Suprapubic skin (tissue), 4 donors: ENCODE results near the gene PROZ. TPM values are rescaled to one million over a fixed set of nuclear protein-coding genes. Genes with fewer than 3 reads are reported as not detected.

ENCODE experiments used
- DNase-seq, 2 donors: peaks; one replicate each; pipeline ENCODE4 v3.0.0-alpha.2; 2019; ENCODE audit warnings: low spot score in 2 of 2
- H3K27ac ChIP-seq: fragments of 200-600 bp; sonication (generic); one replicate; pipeline ENCODE4 v1.5.1; 2019
- H3K27me3 ChIP-seq: fragments of 200-600 bp; sonication (generic); one replicate; pipeline ENCODE4 v1.5.1; 2019
- H3K36me3 ChIP-seq: fragments of 200-600 bp; sonication (generic); one replicate; pipeline ENCODE4 v1.5.1; 2019
- H3K4me1 ChIP-seq: fragments of 200-600 bp; sonication (generic); one replicate; pipeline ENCODE4 v1.5.1; 2019
- H3K4me3 ChIP-seq: fragments of 200-600 bp; sonication (generic); one replicate; pipeline ENCODE4 v1.5.1; 2019; ENCODE audit warnings: mild to moderate bottlenecking
- H3K9me3 ChIP-seq: fragments of 200-600 bp; sonication (generic); one replicate; pipeline ENCODE4 v1.5.1; 2019
- EP300 ChIP-seq: sonication (generic); formaldehyde crosslinking; IDR thresholded peaks from one replicate; pipeline ENCODE4 v1.6.1; 2017; ENCODE audit warnings: antibody characterized with exemption
- POLR2A ChIP-seq, 2 donors: fragments of 450-650 bp; IDR thresholded peaks; one replicate each; pipeline ENCODE4 v1.6.1; 2017; ENCODE audit warnings: antibody characterized with exemption in 2 of 2, mild to moderate bottlenecking in 2 of 2, moderate library complexity in 2 of 2
- POLR2AphosphoS5 ChIP-seq, 3 donors: sonication (generic); formaldehyde crosslinking; IDR thresholded peaks; one replicate each; pipeline ENCODE4 v1.6.1; 2017; ENCODE audit warnings: antibody characterized with exemption in 3 of 3
- WGBS: methylation state at CpG from one replicate; pipeline ENCODE4 v1.1.5; 2018; 5-methylcytosine and 5-hydroxymethylcytosine counted together
- total RNA-seq, 4 donors: library from RNA; depleted of rRNA; stranded (reverse); fragments of >200 nt; gene quantifications; one replicate each; pipeline ENCODE4 v1.1.0, GENCODE V29; 2016
- TF ChIP-seq, protein P1 (sequence below), 2 donors: fragments of 200-600 bp in 1 of 2; fragments of 450-650 bp in 1 of 2; sonication (generic) in 1 of 2; IDR thresholded peaks; one replicate each; pipeline ENCODE4 v1.5.1; 2016 to 2019; ENCODE audit warnings: antibody characterized with exemption in 2 of 2, mild to moderate bottlenecking in 1 of 2, moderate library complexity in 1 of 2

The PROZ gene
- total RNA-seq, 4 donors from 2014 or later, result not detected

DNA sequence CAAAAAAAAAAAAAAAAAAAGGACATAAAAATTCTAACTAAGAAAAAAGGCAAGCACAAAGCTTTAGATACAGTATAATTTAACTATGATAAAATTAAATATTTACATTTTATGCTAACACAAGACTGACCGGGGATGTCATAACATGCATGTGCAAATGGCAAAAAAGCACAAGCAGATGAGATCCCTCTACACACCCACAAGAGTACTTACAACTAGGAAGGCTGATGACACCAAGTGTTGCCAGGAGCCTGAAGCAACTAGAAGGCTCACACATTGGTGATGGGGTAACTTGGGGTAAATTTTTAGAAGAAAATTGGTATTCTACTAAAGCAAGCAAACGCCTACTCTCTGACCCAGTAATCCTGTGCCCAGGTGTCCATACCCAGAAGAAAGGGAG lies 43.4 kb downstream of the PROZ start:
- Histone ChIP-seq H3K36me3 (peaks cover 37% of the 10 kb centered on the region), H3K9me3 (no peaks in the 10 kb centered on the region), H3K27ac (no peak overlapping the region), H3K4me1 (peaks cover 30% of the 10 kb centered on the region), H3K4me3 (no peak overlapping the region), H3K27me3 (no peaks in the 10 kb centered on the region)
- WGBS, result 87% methylated on average over 2 of the region's 2 CpGs
- no peak for DNase-seq
- TF ChIP-seq POLR2A (IDR thresholded peaks at IDR 0.05) (no peak), EP300 (no peak), POLR2AphosphoS5 (IDR thresholded peaks at IDR 0.05) (no peak)
- TF ChIP-seq, protein P1, sequence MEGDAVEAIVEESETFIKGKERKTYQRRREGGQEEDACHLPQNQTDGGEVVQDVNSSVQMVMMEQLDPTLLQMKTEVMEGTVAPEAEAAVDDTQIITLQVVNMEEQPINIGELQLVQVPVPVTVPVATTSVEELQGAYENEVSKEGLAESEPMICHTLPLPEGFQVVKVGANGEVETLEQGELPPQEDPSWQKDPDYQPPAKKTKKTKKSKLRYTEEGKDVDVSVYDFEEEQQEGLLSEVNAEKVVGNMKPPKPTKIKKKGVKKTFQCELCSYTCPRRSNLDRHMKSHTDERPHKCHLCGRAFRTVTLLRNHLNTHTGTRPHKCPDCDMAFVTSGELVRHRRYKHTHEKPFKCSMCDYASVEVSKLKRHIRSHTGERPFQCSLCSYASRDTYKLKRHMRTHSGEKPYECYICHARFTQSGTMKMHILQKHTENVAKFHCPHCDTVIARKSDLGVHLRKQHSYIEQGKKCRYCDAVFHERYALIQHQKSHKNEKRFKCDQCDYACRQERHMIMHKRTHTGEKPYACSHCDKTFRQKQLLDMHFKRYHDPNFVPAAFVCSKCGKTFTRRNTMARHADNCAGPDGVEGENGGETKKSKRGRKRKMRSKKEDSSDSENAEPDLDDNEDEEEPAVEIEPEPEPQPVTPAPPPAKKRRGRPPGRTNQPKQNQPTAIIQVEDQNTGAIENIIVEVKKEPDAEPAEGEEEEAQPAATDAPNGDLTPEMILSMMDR (IDR thresholded peaks at IDR 0.05), result no peak

DNA sequence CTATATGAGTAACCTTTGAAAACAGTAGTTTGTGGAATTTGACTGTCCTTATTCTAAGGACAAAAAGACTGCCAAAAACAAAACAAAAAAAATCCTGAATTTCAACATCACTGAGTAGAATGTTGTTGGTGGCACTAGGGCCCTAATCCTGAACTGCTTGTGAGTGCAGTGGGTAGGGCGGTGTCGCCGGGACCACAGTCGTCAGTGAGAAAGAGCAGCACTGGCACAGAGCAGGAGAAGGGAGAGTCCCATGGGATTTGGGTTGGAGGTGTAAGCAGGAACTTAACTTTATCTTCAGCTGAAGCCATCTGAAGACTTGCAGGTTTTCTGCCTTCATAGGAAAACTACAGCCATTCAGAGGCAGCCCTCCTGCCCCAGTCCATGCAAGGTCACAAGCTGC lies 44.5 kb downstream of the PROZ start:
- Histone ChIP-seq H3K9me3 (no peaks in the 10 kb centered on the region), H3K36me3 (peaks cover 26% of the 10 kb centered on the region), H3K4me1 (peaks cover 41% of the 10 kb centered on the region), H3K27me3 (no peaks in the 10 kb centered on the region), H3K27ac (no peak overlapping the region), H3K4me3 (no peak overlapping the region)
- 88% methylated on average over 4 of the region's 4 CpGs for WGBS
- no peak for DNase-seq
- TF ChIP-seq POLR2AphosphoS5 (IDR thresholded peaks at IDR 0.05), result no peak
- TF ChIP-seq, protein P1 (IDR thresholded peaks at IDR 0.05), result no peak
- no peak for TF ChIP-seq EP300
- TF ChIP-seq POLR2A (IDR thresholded peaks at IDR 0.05), result no peak

DNA sequence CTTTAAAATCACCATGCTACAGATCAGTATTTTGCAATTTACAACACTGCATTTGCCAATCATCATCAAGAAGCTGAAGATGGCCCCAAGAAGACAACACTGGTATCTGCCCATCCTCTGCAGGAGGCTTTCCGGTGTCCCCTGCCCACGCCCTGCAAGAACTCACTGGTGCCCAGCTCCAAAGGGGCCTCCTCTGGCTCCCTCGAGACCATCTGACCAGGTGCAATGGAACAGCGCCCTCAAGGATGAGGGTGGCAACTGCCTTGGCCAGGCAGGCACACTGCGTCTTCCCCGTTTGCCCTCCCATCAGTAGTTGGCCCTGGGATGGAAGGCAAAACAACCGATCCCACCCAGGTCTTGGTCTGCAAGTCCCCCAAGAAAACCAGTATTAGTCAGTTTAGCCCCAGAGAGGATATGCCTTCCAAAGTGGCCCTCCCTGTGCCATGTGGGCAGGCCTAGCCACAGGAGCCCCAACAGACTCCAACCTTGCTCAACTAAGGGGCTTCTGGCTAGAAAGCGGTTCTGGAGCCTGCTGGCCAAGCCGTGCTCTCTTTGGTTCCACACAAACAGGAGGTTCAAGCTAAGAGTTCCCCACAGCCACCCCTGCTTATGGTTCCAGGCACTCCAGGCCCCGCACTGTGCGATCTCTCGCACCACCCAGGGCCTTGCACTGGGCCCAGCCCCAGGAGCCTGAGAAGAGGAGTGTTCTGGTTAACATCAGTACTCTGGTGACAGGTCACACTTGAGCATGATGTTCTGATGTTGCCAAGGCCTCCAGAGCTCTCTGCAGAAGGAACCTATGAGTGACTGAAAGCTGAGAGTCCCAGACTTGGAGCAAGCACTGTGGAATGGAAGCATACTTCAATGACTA lies 45.3 kb downstream of the PROZ start:
- Histone ChIP-seq H3K9me3 (no peaks in the 10 kb centered on the region), H3K27me3 (no peaks in the 10 kb centered on the region), H3K36me3 (peaks cover 18% of the 10 kb centered on the region), H3K4me1 (peaks cover 41% of the 10 kb centered on the region), H3K4me3 (no peak overlapping the region), H3K27ac (no peak overlapping the region)
- 89% methylated on average over 7 of the region's 12 CpGs for WGBS
- no peak for DNase-seq
- TF ChIP-seq, protein P1 (IDR thresholded peaks at IDR 0.05), result no peak
- TF ChIP-seq POLR2A (IDR thresholded peaks at IDR 0.05), result no peak
- no peak for TF ChIP-seq POLR2AphosphoS5 (IDR thresholded peaks at IDR 0.05)
- TF ChIP-seq EP300, result no peak

DNA sequence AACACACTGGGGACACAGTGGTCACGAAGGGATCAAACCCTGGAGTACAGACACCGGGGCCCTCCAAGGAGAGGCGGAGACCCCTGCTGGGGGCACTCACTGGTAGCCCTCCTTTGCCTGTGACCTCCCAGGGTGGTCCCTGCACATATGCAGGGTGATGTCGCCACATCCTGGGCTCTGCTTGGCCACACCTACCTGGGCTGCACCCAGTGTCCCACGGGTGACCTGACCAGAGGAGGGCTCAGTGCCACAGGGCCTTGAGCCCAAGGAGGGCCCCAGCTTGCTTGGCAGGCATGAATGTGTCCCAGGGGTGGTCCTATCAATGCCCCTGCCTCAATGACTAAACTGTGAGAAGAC lies 45.9 kb downstream of the PROZ start:
- Histone ChIP-seq H3K27me3 (no peaks in the 10 kb centered on the region), H3K4me1 (peaks cover 41% of the 10 kb centered on the region), H3K27ac (no peak overlapping the region), H3K36me3 (peaks cover 12% of the 10 kb centered on the region), H3K9me3 (no peaks in the 10 kb centered on the region), H3K4me3 (no peak overlapping the region)
- WGBS, result 75% methylated on average over 3 of the region's 5 CpGs
- DNase-seq, result no peak
- TF ChIP-seq POLR2AphosphoS5 (IDR thresholded peaks at IDR 0.05) (no peak), EP300 (no peak), POLR2A (IDR thresholded peaks at IDR 0.05) (no peak)
- TF ChIP-seq, protein P1 (IDR thresholded peaks at IDR 0.05), result no peak

GRCh38 chr13:113205428-113205931 lies 47.0 kb downstream of the PROZ start:
- Histone ChIP-seq H3K36me3 (peaks cover 3% of the 10 kb centered on the region), H3K9me3 (no peaks in the 10 kb centered on the region), H3K4me3 (no peak overlapping the region), H3K4me1 (peaks cover 48% of the 10 kb centered on the region), H3K27ac (no peak overlapping the region), H3K27me3 (no peaks in the 10 kb centered on the region)
- WGBS, result 48% methylated on average over 5 of the region's 5 CpGs
- TF ChIP-seq, protein P1 (IDR thresholded peaks at IDR 0.05), result no peak
- TF ChIP-seq EP300 (no peak), POLR2A (IDR thresholded peaks at IDR 0.05) (no peak), POLR2AphosphoS5 (IDR thresholded peaks at IDR 0.05) (no peak)
- no peak for DNase-seq
